ENCODE measurements around the gene DOCK1. TPM values are rescaled to one million over a fixed set of nuclear protein-coding genes. Genes with fewer than 3 reads are reported as not detected.

DOCK1 gene
- total RNA-seq, 2 donors from 2014 or later = 41.2 to 56.0 TPM

GRCh38 chr10:127197154-127197432 lies 291.9 kb downstream of the DOCK1 start:
- H3K36me3 ChIP-seq = no peaks in the 10 kb centered on the region
- no peaks in the 10 kb centered on the region for H3K9me3 ChIP-seq
- H3K4me3 ChIP-seq = peak overlapping the region; percentile 28 to 37
- H3K27me3 ChIP-seq (replicated peaks; ENCODE audit: insufficient read depth) = no peaks in the 10 kb centered on the region
- no peak overlapping the region for H3K27ac ChIP-seq
- H3K4me1 ChIP-seq (replicated peaks) = no peaks in the 10 kb centered on the region
- WGBS = 50% methylated on average over 5 of the region's 5 CpGs
- TF ChIP-seq POLR2A (IDR thresholded peaks at IDR 0.05) = no peak
- no peak for TF ChIP-seq POLR2AphosphoS5 (IDR thresholded peaks at IDR 0.05)
- no peak for TF ChIP-seq CTCF (IDR thresholded peaks at IDR 0.05)
- no peak for DNase-seq (ENCODE audit: low spot score)
- intact Hi-C loops (cut with DNase I) = no loop called here

DNA sequence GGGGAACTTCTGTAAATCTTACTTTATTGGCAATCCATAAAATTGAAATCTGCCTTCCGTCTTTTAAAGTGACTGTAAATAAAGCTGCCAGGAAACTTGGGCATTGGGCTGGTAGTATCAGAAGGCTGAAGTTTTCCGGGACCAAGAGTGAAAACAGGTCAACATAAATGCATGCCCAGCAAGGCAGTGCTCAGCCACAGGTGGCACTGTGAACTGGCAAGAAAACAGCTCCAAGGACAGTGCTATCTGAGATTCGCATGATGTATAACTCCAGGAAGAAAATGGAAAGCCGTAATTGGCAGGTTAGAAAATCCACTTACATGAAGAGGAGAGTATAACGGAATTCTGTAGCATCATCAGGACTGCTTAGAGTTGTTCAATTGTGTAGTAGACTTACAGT lies 293.1 kb downstream of the DOCK1 start:
- intact Hi-C loops (cut with DNase I) = no loop called here
- Histone ChIP-seq H3K4me3 (no peak overlapping the region), H3K27me3 (replicated peaks; ENCODE audit: insufficient read depth) (no peaks in the 10 kb centered on the region), H3K36me3 (no peaks in the 10 kb centered on the region), H3K27ac (no peak overlapping the region), H3K4me1 (replicated peaks) (no peaks in the 10 kb centered on the region), H3K9me3 (no peaks in the 10 kb centered on the region)
- no peak for TF ChIP-seq CTCF (IDR thresholded peaks at IDR 0.05)
- no peak for TF ChIP-seq POLR2AphosphoS5 (IDR thresholded peaks at IDR 0.05)
- no peak for TF ChIP-seq POLR2A (IDR thresholded peaks at IDR 0.05)
- WGBS = 87% methylated on average over 5 of the region's 5 CpGs
- DNase-seq (ENCODE audit: low spot score) = no peak

DNA sequence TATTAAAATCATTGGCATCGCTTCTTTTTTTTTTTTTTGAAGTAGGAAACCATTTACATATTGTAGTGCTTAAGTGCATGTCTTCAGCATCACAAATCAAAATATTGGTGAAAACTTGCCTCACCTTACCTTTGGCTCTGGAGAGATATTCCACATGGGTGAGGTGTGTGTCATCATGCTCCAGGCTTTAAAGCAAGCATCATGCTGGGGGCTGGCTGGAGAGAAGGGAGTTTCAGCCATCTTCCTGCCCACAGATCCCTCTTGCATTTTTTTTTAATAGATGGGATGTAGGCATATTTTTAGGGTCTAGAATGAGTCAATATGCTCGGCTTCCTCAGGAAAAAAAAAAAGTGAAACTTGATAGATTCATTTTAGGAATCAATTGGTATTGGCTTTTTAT lies 293.5 kb downstream of the DOCK1 start:
- Histone ChIP-seq H3K4me1 (replicated peaks) (no peaks in the 10 kb centered on the region), H3K27me3 (replicated peaks; ENCODE audit: insufficient read depth) (no peaks in the 10 kb centered on the region), H3K36me3 (no peaks in the 10 kb centered on the region), H3K4me3 (no peak overlapping the region), H3K27ac (no peak overlapping the region), H3K9me3 (no peaks in the 10 kb centered on the region)
- 92% methylated on average over 2 of the region's 2 CpGs for WGBS
- DNase-seq (ENCODE audit: low spot score) = no peak
- intact Hi-C loops (cut with DNase I) = no loop called here
- TF ChIP-seq CTCF (IDR thresholded peaks at IDR 0.05) (no peak), POLR2AphosphoS5 (IDR thresholded peaks at IDR 0.05) (no peak), POLR2A (IDR thresholded peaks at IDR 0.05) (no peak)

DNA sequence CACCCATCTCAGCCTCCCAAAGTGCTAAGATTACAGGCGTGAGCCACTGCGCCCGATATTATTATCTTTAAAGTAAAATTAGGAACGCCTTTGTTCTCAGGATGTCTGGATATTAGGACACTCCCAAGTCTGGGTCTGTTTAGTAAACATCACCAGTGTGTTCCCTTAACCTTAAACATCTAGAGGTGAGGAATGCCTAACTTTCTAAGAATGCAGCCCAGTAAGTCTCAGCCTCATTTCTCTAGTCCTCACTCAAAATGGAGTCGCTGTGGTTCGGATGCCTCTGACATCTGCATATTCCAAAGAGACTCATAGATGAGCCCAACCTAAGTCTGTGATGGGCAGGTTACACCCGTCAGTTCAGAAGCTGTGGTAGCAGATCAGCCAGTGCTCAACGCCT lies 295.4 kb downstream of the DOCK1 start:
- Histone ChIP-seq H3K4me3 (no peak overlapping the region), H3K9me3 (no peaks in the 10 kb centered on the region), H3K27ac (no peak overlapping the region), H3K4me1 (replicated peaks) (no peaks in the 10 kb centered on the region), H3K27me3 (replicated peaks; ENCODE audit: insufficient read depth) (no peaks in the 10 kb centered on the region), H3K36me3 (no peaks in the 10 kb centered on the region)
- no peak for DNase-seq (ENCODE audit: low spot score)
- TF ChIP-seq CTCF (IDR thresholded peaks at IDR 0.05) (no peak), POLR2AphosphoS5 (IDR thresholded peaks at IDR 0.05) (no peak), POLR2A (IDR thresholded peaks at IDR 0.05) (no peak)
- intact Hi-C loops (cut with DNase I) = no loop called here
- 98% methylated on average over 8 of the region's 8 CpGs for WGBS

GRCh38 chr10:127203067-127203466 lies 297.8 kb downstream of the DOCK1 start:
- no peak for DNase-seq (ENCODE audit: low spot score)
- Histone ChIP-seq H3K4me3 (no peak overlapping the region), H3K36me3 (no peaks in the 10 kb centered on the region), H3K27ac (no peak overlapping the region), H3K9me3 (no peaks in the 10 kb centered on the region), H3K27me3 (replicated peaks; ENCODE audit: insufficient read depth) (no peaks in the 10 kb centered on the region), H3K4me1 (replicated peaks) (no peaks in the 10 kb centered on the region)
- TF ChIP-seq CTCF (IDR thresholded peaks at IDR 0.05) (no peak), POLR2A (IDR thresholded peaks at IDR 0.05) (no peak), POLR2AphosphoS5 (IDR thresholded peaks at IDR 0.05) (no peak)
- 94% methylated on average over 7 of the region's 7 CpGs for WGBS
- intact Hi-C loops (cut with DNase I) = no loop called here
